SJSA1 (cell line): ENCODE results near the gene WDR72. TPM values are rescaled to one million over a fixed set of nuclear protein-coding genes. Genes with fewer than 3 reads are reported as not detected.
"Not testable (repeated sequence)": the region's sequence is repeated elsewhere in the genome, so short reads cannot be mapped to it uniquely, and the experiment has no call there.

Source experiments
- DNase-seq, 2 experiments: peaks; one replicate each; pipeline ENCODE4 v3.0.0-alpha.2; 2015 to 2020; ENCODE audit warnings: low spot score in 2 of 2, low read depth in 1 of 2
- H3K27ac ChIP-seq: fragments of 250-450 bp; sonication (Bioruptor Pico); 2 replicates; pipeline ENCODE4 v1.5.1; 2020; ENCODE audit warnings: mild to moderate bottlenecking, moderate library complexity
- H3K27me3 ChIP-seq: fragments of 250-450 bp; sonication (Bioruptor Pico); replicated peaks from 2 replicates; pipeline ENCODE4 v1.5.1; 2020; ENCODE audit warnings: mild to moderate bottlenecking, moderate library complexity
- H3K36me3 ChIP-seq: fragments of 250-450 bp; sonication (Bioruptor Pico); 2 replicates; pipeline ENCODE4 v1.5.1; 2020; ENCODE audit warnings: mild to moderate bottlenecking
- H3K4me1 ChIP-seq: fragments of 250-450 bp; sonication (Bioruptor Pico); replicated peaks from 2 replicates; pipeline ENCODE4 v1.6.1; 2021; ENCODE audit warnings: mild to moderate bottlenecking
- H3K4me3 ChIP-seq: fragments of 250-450 bp; sonication (Bioruptor Pico); 2 replicates; pipeline ENCODE4 v1.5.1; 2020; ENCODE audit warnings: mild to moderate bottlenecking
- H3K9me3 ChIP-seq: fragments of 250-450 bp; sonication (Bioruptor Pico); replicated peaks from 2 replicates; pipeline ENCODE4 v1.5.1; 2020; ENCODE audit warnings: mild to moderate bottlenecking
- total RNA-seq: library from RNA; depleted of rRNA; stranded (reverse); fragments of >200 nt; shearing (Covaris generic); gene quantifications from 2 replicates; pipeline ENCODE4 v1.2.3, GENCODE V29; 2014

Gene WDR72
- total RNA-seq, 1 experiment from 2014 or later = not detected

DNA sequence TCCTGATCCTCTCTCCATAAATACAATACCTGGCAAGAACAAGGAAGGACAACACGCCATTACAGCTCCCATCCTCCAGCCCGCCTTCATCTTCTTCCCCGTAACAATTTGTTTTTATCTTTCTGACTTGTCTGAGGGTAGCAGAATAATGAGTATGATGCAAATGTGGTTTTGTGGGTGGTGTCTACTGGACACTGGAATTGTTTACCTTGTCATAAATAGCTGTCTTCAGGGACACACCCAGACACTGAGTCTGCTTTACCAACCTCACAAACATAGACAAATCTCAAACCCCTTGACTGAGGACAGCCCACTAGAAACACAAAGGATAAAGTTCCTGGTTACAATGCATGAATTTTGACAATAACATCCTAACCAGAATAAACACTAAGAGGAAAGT, 13.4 kb downstream of the WDR72 start:
- no peaks in the 10 kb centered on the region for H3K36me3 ChIP-seq
- peak in 1 of 2 experiments; percentile 35 for DNase-seq
- peaks cover 13% of the 10 kb centered on the region for H3K4me1 ChIP-seq
- no peak overlapping the region for H3K27ac ChIP-seq
- H3K4me3 ChIP-seq = no peak overlapping the region
- H3K9me3 ChIP-seq = no peaks in the 10 kb centered on the region; the same call in 1 of the 2 replicates
- H3K27me3 ChIP-seq = no peaks in the 10 kb centered on the region

DNA sequence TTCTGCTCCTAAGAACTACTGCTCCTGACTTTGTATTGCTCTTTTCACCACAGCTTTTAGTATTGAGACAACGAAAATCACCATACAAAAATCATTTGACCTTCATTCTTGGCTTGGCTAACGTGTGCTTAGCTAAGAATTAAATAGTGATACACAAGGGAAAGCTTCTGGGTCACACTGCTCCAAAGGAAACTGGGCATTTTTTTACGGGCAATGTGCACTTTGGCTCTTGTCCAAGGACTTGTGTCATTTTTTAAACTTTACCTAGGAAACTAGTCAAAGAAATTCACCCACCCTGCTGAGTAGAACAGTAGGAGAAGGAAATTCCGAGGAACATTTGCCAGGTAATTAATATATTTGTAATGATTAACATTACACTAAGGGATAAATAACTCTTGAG, 19.8 kb downstream of the WDR72 start:
- Histone ChIP-seq H3K9me3 (no peaks in the 10 kb centered on the region), H3K27ac (no peak overlapping the region), H3K27me3 (no peaks in the 10 kb centered on the region), H3K4me3 (no peak overlapping the region), H3K36me3 (no peaks in the 10 kb centered on the region), H3K4me1 (no peaks in the 10 kb centered on the region)
- no peak for DNase-seq

DNA sequence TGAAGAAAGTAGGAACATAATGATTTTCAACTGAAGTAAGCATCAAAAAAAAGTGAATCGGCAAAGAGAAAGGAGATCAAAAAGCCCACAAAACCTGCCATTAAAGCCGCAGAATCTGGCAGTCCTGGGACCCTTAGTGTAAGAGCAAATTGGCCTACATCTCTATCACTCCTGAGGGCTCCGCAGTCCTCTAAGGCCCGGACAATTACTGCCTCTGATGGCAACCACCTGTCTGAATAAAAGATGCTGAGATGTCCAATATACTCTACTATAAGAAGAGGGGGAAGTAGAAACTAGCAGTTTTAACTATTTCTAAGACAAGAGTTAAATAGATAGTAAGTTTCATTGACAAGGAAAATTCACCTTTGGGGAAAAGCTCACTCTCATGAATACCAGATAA, 20.3 kb downstream of the WDR72 start:
- no peak for DNase-seq
- Histone ChIP-seq H3K4me1 (no peaks in the 10 kb centered on the region), H3K27ac (no peak overlapping the region), H3K4me3 (no peak overlapping the region), H3K36me3 (no peaks in the 10 kb centered on the region), H3K27me3 (no peaks in the 10 kb centered on the region), H3K9me3 (no peaks in the 10 kb centered on the region)

DNA sequence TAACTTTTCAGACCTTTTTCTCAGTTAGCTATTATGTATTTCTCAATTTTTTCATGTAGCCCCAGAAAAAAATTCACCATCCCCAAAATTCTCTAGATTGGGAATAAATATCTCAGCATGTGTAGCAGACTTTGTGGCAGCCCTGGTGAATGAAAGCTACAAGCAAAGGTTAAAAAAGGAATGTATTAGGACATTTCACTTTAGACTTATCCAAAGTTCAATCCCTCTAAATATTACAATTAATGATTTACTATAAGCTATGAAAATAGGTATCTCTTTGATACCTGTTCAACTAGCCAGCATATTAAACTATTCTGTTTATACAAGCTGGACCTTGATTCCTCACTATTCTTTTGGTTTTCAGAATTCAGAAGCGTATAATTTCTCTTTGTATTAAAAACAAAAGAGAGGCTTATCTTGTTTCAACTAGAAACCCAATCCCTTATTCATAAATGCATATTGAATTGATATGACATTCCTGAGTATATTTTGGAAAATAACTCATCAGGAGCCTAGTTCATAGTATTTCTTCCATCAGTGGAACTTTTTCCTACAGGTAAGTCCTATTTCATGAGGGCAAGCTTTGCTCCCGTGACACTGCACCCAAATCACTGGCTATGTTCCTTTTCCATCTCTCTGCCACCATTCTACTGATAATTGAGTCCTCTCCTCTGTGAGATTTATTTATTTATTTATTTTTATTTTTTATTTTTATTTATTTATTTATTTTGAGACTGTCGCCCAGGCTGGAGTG, 38.0 kb downstream of the WDR72 start:
- Histone ChIP-seq H3K4me1 (no peaks in the 10 kb centered on the region), H3K27me3 (no peaks in the 10 kb centered on the region), H3K27ac (no peak overlapping the region), H3K36me3 (no peaks in the 10 kb centered on the region), H3K4me3 (no peak overlapping the region), H3K9me3 (no peaks in the 10 kb centered on the region)
- no peak for DNase-seq

DNA sequence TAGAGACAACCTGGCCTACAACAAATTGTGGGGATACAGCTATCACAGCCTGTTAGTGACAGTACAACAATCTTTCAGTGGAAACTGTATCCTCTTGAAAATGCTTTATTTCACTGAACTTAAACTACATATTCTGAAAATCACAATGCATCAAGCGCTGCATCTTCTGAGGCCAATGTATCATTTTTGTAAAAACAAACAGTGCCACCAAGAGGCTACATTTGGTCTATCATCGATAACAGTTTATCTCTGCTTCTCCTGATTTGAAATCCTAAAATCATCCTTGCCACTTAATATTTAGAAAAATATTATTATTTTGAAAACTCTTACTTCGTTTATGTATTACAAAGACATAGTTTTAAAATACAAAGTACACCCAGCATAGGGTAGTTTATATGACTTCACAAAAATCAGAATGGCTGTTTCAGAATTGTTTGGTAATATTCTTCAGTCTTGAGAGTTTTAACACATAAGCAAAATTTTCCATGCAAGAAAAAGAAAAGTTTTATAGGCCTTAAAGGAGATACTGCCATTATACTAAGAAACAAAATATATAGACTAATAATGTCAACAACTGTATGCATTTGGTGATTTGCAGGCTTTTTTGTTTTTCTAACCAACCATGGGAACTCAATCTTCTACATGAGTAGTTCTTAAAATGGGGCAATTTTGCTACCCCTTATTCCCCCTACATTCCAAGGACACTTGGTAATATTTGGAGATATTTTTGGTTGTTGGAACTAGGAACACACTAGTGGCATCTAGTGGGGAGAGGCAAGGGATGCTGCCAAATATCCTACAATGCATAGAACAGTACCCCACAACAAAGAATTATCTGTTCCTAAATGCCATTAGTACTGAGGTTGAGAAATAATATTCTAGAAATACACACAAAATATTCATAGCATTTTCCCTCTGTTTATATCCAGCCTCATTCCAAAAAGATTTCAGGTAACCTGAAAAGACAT, 42.3 kb downstream of the WDR72 start:
- DNase-seq = no peak
- no peaks in the 10 kb centered on the region for H3K27me3 ChIP-seq
- H3K9me3 ChIP-seq = no peaks in the 10 kb centered on the region
- H3K36me3 ChIP-seq = no peaks in the 10 kb centered on the region
- no peaks in the 10 kb centered on the region for H3K4me1 ChIP-seq
- H3K4me3 ChIP-seq = no peak overlapping the region
- H3K27ac ChIP-seq = no peak overlapping the region

DNA sequence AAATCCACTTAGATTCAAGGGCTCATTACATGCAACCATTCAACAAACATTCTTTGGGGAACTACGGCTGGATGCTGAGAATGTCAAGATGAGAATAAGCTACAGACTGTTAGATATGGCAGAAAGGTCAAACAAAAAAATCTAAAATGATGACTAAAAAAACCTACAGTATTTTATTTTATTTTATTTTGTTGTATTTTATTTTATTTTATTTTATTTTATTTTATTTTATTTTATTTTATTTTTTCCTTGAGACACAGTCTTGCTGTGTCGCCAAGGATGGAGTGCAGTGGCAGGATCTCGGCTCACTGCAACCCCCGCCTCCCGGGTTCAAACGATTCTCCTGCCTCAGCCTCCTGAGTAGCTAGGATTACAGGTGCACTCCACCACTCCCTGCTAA, 46.2 kb downstream of the WDR72 start:
- Histone ChIP-seq H3K36me3 (no peaks in the 10 kb centered on the region), H3K27ac (no peak overlapping the region), H3K9me3 (no peaks in the 10 kb centered on the region), H3K4me1 (no peaks in the 10 kb centered on the region), H3K27me3 (no peaks in the 10 kb centered on the region), H3K4me3 (no peak overlapping the region)
- no peak for DNase-seq

DNA sequence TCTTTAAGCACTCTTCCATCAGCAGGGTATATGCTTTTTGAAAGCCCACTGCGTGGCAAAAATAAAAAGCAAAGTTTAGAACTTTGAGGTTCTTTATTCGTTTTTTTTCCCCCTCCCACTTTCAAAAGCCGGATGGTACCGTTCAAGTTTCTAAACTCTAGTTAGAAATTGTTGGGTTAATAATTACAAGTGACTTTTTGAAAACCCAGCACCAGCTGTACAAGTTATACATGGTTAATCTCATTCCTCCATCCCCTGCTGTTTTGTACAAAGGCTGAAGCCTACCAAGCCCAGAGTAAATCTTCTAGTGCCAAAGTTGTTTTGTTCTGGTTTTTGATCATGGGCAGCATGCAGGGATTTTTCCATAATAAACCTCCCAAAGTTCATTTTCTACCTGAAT, 48.6 kb downstream of the WDR72 start:
- no peaks in the 10 kb centered on the region for H3K36me3 ChIP-seq
- no peak overlapping the region for H3K4me3 ChIP-seq
- no peak for DNase-seq
- no peaks in the 10 kb centered on the region for H3K27me3 ChIP-seq
- no peaks in the 10 kb centered on the region for H3K4me1 ChIP-seq
- no peaks in the 10 kb centered on the region for H3K9me3 ChIP-seq
- no peak overlapping the region for H3K27ac ChIP-seq

DNA sequence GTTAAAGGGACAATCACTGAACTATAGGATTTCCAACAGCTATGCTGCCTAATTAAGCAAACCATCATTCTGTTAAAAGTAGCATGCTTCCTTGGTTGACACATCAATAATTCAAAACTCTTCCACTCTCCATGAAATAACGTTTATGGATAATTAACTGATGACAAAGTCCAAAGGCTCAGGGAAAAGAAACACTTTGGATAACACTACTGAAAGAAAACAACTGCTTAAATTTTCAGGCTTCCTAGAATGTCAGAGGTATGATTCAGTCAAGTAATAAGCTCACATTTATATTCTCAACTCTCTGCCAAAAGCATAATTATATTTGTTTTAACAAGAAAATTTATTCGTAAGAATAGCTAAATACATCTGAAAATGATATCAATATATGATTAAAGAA, 49.6 kb downstream of the WDR72 start:
- DNase-seq = no peak
- H3K4me3 ChIP-seq = no peak overlapping the region

DNA sequence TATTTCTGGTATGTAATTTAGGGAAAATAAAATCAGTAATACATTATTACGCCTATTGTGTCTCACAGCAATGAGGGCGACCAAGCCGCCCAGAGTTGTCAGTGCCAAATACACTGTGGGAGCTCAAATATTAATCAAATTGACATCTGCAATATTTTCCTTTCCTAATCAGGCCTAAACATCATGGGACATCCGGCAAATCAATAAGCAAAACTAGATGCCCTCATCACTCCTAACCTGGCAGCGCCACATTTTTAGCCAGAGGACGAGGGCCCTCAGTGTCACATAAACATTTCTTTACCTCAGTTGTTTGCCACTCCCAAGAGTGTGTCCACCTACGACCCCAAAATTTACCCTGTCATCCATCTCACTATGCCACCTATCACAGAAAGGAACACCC, 64.1 kb downstream of the WDR72 start:
- Histone ChIP-seq H3K36me3 (no peaks in the 10 kb centered on the region), H3K9me3 (no peaks in the 10 kb centered on the region), H3K4me1 (no peaks in the 10 kb centered on the region), H3K4me3 (no peak overlapping the region), H3K27ac (no peak overlapping the region), H3K27me3 (no peaks in the 10 kb centered on the region)
- DNase-seq = no peak

More for the DNA sequence above, 49.6 kb downstream of the WDR72 start:
- no peaks in the 10 kb centered on the region for H3K36me3 ChIP-seq
- no peaks in the 10 kb centered on the region for H3K9me3 ChIP-seq
- no peaks in the 10 kb centered on the region for H3K27me3 ChIP-seq
- no peak overlapping the region for H3K27ac ChIP-seq
- H3K4me1 ChIP-seq = no peaks in the 10 kb centered on the region

DNA sequence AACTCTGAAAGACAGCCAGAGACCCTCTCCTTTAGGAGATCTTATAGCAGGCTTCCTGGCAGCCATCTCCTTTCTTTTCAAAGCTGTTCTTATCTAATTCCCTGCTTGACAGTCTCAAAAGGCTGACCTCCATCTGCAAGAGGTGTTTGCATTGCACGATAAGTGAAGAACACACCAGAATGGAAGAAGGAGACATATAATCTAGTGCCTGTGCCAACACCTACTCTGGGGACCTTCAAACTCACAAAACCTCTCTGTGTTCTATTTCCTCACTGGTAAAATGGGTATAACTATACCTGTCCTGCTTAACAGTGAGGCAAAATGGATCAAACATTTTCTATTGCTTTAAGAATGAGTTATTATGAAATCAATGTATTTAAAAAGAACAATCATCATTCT, 65.0 kb downstream of the WDR72 start:
- Histone ChIP-seq H3K4me1 (no peaks in the 10 kb centered on the region), H3K9me3 (no peaks in the 10 kb centered on the region), H3K27me3 (no peaks in the 10 kb centered on the region), H3K27ac (no peak overlapping the region), H3K36me3 (no peaks in the 10 kb centered on the region), H3K4me3 (no peak overlapping the region)
- DNase-seq = no peak

DNA sequence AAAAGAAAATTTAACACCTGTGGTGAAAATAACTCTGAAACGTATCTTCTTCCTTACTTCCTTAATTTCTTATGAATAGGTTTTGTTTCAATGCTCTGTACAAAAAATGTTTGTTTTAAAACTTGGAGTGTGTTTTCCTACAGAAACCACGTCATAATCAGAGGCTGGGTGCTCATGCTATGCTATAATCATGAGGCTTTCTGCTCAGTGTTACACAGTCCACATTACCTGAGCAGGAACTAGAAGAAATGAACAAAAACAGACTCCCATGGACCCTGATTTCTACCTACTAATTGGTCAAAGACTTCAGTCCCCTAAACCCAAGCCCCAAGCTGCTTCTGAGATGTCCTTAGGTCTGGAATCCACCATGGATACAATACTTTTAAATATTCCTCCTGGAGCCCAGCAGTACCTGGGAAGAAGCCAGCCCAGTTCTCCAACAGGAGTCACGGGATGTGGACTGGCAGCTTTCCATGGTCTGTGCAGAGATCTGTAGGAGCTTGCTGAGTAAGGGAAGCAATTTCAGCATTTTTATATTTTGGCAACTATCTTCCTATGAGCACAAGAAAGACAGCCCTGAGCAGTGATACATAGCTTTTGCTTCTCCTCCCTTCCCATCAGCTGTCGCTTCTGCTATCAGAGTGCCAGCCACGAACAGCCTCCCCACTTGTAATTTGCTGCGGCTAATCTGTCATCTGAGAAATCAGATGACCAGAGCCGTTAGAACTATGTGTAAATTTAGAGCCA, 65.6 kb downstream of the WDR72 start:
- Histone ChIP-seq H3K4me1 (no peaks in the 10 kb centered on the region), H3K4me3 (no peak overlapping the region), H3K27me3 (no peaks in the 10 kb centered on the region), H3K27ac (no peak overlapping the region), H3K9me3 (no peaks in the 10 kb centered on the region), H3K36me3 (no peaks in the 10 kb centered on the region)
- DNase-seq = no peak

DNA sequence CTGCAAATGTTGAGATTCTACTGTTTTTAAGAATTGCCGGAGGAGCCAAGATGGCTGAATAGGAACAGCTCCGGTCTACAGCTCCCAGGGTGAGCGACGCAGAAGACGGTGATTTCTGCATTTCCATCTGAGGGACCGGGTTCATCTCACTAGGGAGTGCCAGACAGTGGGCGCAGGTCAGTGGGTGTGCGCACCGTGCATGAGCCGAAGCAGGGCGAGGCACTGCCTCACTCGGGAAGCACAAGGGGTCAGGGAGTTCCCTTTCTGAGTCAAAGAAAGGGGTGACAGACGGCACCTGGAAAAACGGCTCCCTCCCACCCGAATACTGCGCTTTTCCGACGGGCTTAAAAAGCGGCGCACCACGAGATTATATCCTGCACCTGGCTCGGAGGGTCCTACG, 75.3 kb downstream of the WDR72 start:
- not testable (repeated sequence) for H3K27ac ChIP-seq, H3K36me3 ChIP-seq, H3K4me1 ChIP-seq, H3K4me3 ChIP-seq, H3K9me3 ChIP-seq, DNase-seq, H3K27me3 ChIP-seq

DNA sequence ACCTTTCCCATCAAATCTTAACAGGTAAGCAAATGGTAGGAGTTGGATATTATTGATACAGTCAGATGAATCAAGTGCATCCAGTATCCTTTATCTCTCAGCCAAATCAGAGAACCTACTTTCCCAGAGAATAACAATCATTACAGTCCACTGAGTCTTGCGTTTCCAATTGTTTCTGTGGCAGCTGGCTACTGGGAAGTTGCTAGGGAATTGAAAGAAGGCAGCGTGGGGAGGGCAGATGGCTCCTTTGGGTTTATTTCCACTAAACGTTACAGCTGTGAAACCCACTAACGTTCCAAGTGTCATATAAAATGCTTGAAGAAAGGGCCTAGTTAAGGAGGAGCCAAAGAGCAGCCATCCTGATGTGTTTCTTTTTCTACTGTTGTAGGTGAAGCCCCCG, 78.4 kb downstream of the WDR72 start:
- Histone ChIP-seq H3K36me3 (no peaks in the 10 kb centered on the region), H3K27ac (no peak overlapping the region), H3K4me1 (no peaks in the 10 kb centered on the region), H3K27me3 (no peaks in the 10 kb centered on the region), H3K4me3 (no peak overlapping the region), H3K9me3 (no peaks in the 10 kb centered on the region)
- DNase-seq = no peak

DNA sequence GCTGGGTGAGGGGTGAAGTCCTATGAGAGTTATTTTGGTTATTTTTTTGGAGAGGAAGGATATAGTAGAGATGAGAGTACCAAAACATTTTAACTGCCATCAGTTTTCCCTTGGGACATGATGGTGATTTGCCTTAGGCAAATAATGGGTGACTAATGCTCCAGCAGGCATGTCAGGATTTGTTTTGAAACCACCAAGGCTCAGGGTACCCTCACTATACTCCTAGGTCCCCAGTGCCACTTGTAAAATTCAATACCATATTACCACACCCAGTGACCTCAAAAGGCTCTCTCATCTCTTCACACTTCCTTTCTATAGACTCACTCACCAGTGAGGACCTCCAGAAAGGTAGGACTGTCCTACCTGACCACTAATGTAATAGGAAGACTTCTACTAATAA, 83.6 kb downstream of the WDR72 start:
- Histone ChIP-seq H3K4me1 (no peaks in the 10 kb centered on the region), H3K9me3 (no peaks in the 10 kb centered on the region), H3K36me3 (no peaks in the 10 kb centered on the region), H3K27ac (no peak overlapping the region), H3K27me3 (no peaks in the 10 kb centered on the region), H3K4me3 (no peak overlapping the region)
- no peak for DNase-seq
